Measurements from ENCODE around the gene SSR4.
"Not testable (repeated sequence)": the region's sequence is repeated elsewhere in the genome, so short reads cannot be mapped to it uniquely, and the experiment has no call there.

Gene SSR4

GRCh38 chrX:153816831-153817690, 22.6 kb downstream of the SSR4 start:
- H3K9me3 ChIP-seq (ENCODE audit: control insufficient read depth in 1 of 2, low read length in 2 of 2) = no peaks in the 10 kb centered on the region
- no peaks in the 10 kb centered on the region for H3K27me3 ChIP-seq (ENCODE audit: low read depth, low read length)
- no peaks in the 10 kb centered on the region for H3K4me1 ChIP-seq (ENCODE audit: control insufficient read depth in 1 of 2, insufficient read depth in 2 of 2, low read length in 2 of 2)
- no peaks in the 10 kb centered on the region for H3K36me3 ChIP-seq (ENCODE audit: control insufficient read depth in 1 of 2, insufficient read depth in 2 of 2, low read length in 2 of 2)
- H3K27ac ChIP-seq (ENCODE audit: low read length) = no peak overlapping the region
- no peak overlapping the region for H3K4me3 ChIP-seq (ENCODE audit: low read depth in 1 of 2, low read length in 2 of 2)

- H3K36me3 ChIP-seq (ENCODE audit: control insufficient read depth in 1 of 2, insufficient read depth in 2 of 2, low read length in 2 of 2); H3K27me3 ChIP-seq (ENCODE audit: low read depth, low read length); H3K4me3 ChIP-seq (ENCODE audit: low read depth in 1 of 2, low read length in 2 of 2); H3K27ac ChIP-seq (ENCODE audit: low read length); H3K4me1 ChIP-seq (ENCODE audit: control insufficient read depth in 1 of 2, insufficient read depth in 2 of 2, low read length in 2 of 2); H3K9me3 ChIP-seq (ENCODE audit: control insufficient read depth in 1 of 2, low read length in 2 of 2): not testable (repeated sequence)
These were observed 23.6 kb downstream of the SSR4 start for GRCh38 chrX:153818064-153818463.

GRCh38 chrX:153818571-153819383, 24.3 kb downstream of the SSR4 start:
- Histone ChIP-seq H3K27ac (ENCODE audit: low read length) (no peak overlapping the region), H3K27me3 (ENCODE audit: low read depth, low read length) (no peaks in the 10 kb centered on the region), H3K9me3 (ENCODE audit: control insufficient read depth in 1 of 2, low read length in 2 of 2) (no peaks in the 10 kb centered on the region)

GRCh38 chrX:153819384-153820040, 25.0 kb downstream of the SSR4 start:
- Histone ChIP-seq H3K27ac (ENCODE audit: low read length) (no peak overlapping the region), H3K27me3 (ENCODE audit: low read depth, low read length) (no peaks in the 10 kb centered on the region), H3K9me3 (ENCODE audit: control insufficient read depth in 1 of 2, low read length in 2 of 2) (no peaks in the 10 kb centered on the region), H3K4me1 (ENCODE audit: control insufficient read depth in 1 of 2, insufficient read depth in 2 of 2, low read length in 2 of 2) (no peaks in the 10 kb centered on the region), H3K36me3 (ENCODE audit: control insufficient read depth in 1 of 2, insufficient read depth in 2 of 2, low read length in 2 of 2) (no peaks in the 10 kb centered on the region), H3K4me3 (ENCODE audit: low read depth in 1 of 2, low read length in 2 of 2) (peak overlapping the region in 1 of 2 donors; percentile 56)

More at GRCh38 chrX:153818571-153819383, 24.3 kb downstream of the SSR4 start:
- Histone ChIP-seq H3K4me1 (ENCODE audit: control insufficient read depth in 1 of 2, insufficient read depth in 2 of 2, low read length in 2 of 2) (no peaks in the 10 kb centered on the region), H3K4me3 (ENCODE audit: low read depth in 1 of 2, low read length in 2 of 2) (peak overlapping the region in 1 of 2 donors; percentile 56), H3K36me3 (ENCODE audit: control insufficient read depth in 1 of 2, insufficient read depth in 2 of 2, low read length in 2 of 2) (no peaks in the 10 kb centered on the region)

GRCh38 chrX:153820601-153821000, 26.1 kb downstream of the SSR4 start:
- no peaks in the 10 kb centered on the region for H3K9me3 ChIP-seq (ENCODE audit: control insufficient read depth in 1 of 2, low read length in 2 of 2)
- no peaks in the 10 kb centered on the region for H3K36me3 ChIP-seq (ENCODE audit: control insufficient read depth in 1 of 2, insufficient read depth in 2 of 2, low read length in 2 of 2)
- H3K27ac ChIP-seq (ENCODE audit: low read length) = no peak overlapping the region
- H3K4me1 ChIP-seq (ENCODE audit: control insufficient read depth in 1 of 2, insufficient read depth in 2 of 2, low read length in 2 of 2) = no peaks in the 10 kb centered on the region
- no peak overlapping the region for H3K4me3 ChIP-seq (ENCODE audit: low read depth in 1 of 2, low read length in 2 of 2)
- no peaks in the 10 kb centered on the region for H3K27me3 ChIP-seq (ENCODE audit: low read depth, low read length)

- Histone ChIP-seq H3K9me3 (ENCODE audit: control insufficient read depth in 1 of 2, low read length in 2 of 2) (no peaks in the 10 kb centered on the region), H3K27me3 (ENCODE audit: low read depth, low read length) (no peaks in the 10 kb centered on the region)
These were observed 26.6 kb downstream of the SSR4 start for GRCh38 chrX:153821066-153821465.

GRCh38 chrX:153824348-153824747, 29.9 kb downstream of the SSR4 start:
- H3K9me3 ChIP-seq (ENCODE audit: control insufficient read depth in 1 of 2, low read length in 2 of 2) = no peaks in the 10 kb centered on the region
- no peak overlapping the region for H3K4me3 ChIP-seq (ENCODE audit: low read depth in 1 of 2, low read length in 2 of 2)
- H3K4me1 ChIP-seq (ENCODE audit: control insufficient read depth in 1 of 2, insufficient read depth in 2 of 2, low read length in 2 of 2) = peaks cover 0 to 12% of the 10 kb centered on the region in 2 donors
- H3K36me3 ChIP-seq (ENCODE audit: control insufficient read depth in 1 of 2, insufficient read depth in 2 of 2, low read length in 2 of 2) = no peaks in the 10 kb centered on the region
- H3K27ac ChIP-seq (ENCODE audit: low read length) = no peak overlapping the region
- peaks cover 4% of the 10 kb centered on the region for H3K27me3 ChIP-seq (ENCODE audit: low read depth, low read length)

More at GRCh38 chrX:153821066-153821465, 26.6 kb downstream of the SSR4 start:
- Histone ChIP-seq H3K27ac (ENCODE audit: low read length) (no peak overlapping the region), H3K36me3 (ENCODE audit: control insufficient read depth in 1 of 2, insufficient read depth in 2 of 2, low read length in 2 of 2) (no peaks in the 10 kb centered on the region), H3K4me3 (ENCODE audit: low read depth in 1 of 2, low read length in 2 of 2) (no peak overlapping the region), H3K4me1 (ENCODE audit: control insufficient read depth in 1 of 2, insufficient read depth in 2 of 2, low read length in 2 of 2) (no peaks in the 10 kb centered on the region)

GRCh38 chrX:153825042-153825441, 30.6 kb downstream of the SSR4 start:
- Histone ChIP-seq H3K4me3 (ENCODE audit: low read depth in 1 of 2, low read length in 2 of 2) (no peak overlapping the region), H3K27ac (ENCODE audit: low read length) (no peak overlapping the region), H3K27me3 (ENCODE audit: low read depth, low read length) (peaks cover 4% of the 10 kb centered on the region), H3K36me3 (ENCODE audit: control insufficient read depth in 1 of 2, insufficient read depth in 2 of 2, low read length in 2 of 2) (no peaks in the 10 kb centered on the region), H3K9me3 (ENCODE audit: control insufficient read depth in 1 of 2, low read length in 2 of 2) (no peaks in the 10 kb centered on the region), H3K4me1 (ENCODE audit: control insufficient read depth in 1 of 2, insufficient read depth in 2 of 2, low read length in 2 of 2) (peaks cover 0 to 19% of the 10 kb centered on the region in 2 donors)

GRCh38 chrX:153827016-153827415, 32.5 kb downstream of the SSR4 start:
- Histone ChIP-seq H3K27ac (ENCODE audit: low read length) (no peak overlapping the region), H3K36me3 (ENCODE audit: control insufficient read depth in 1 of 2, insufficient read depth in 2 of 2, low read length in 2 of 2) (no peaks in the 10 kb centered on the region), H3K27me3 (ENCODE audit: low read depth, low read length) (peaks cover 4% of the 10 kb centered on the region), H3K4me3 (ENCODE audit: low read depth in 1 of 2, low read length in 2 of 2) (no peak overlapping the region), H3K9me3 (ENCODE audit: control insufficient read depth in 1 of 2, low read length in 2 of 2) (no peaks in the 10 kb centered on the region), H3K4me1 (ENCODE audit: control insufficient read depth in 1 of 2, insufficient read depth in 2 of 2, low read length in 2 of 2) (peaks cover 0 to 20% of the 10 kb centered on the region in 2 donors)

GRCh38 chrX:153827903-153828302, 33.4 kb downstream of the SSR4 start:
- H3K27ac ChIP-seq (ENCODE audit: low read length) = no peak overlapping the region

GRCh38 chrX:153828308-153828707, 33.8 kb downstream of the SSR4 start:
- peaks cover 0 to 20% of the 10 kb centered on the region in 2 donors for H3K4me1 ChIP-seq (ENCODE audit: control insufficient read depth in 1 of 2, insufficient read depth in 2 of 2, low read length in 2 of 2)
- H3K27ac ChIP-seq (ENCODE audit: low read length) = no peak overlapping the region
- H3K4me3 ChIP-seq (ENCODE audit: low read depth in 1 of 2, low read length in 2 of 2) = peak overlapping the region; percentile 11 to 50
- peaks cover 4% of the 10 kb centered on the region for H3K27me3 ChIP-seq (ENCODE audit: low read depth, low read length)
- no peaks in the 10 kb centered on the region for H3K9me3 ChIP-seq (ENCODE audit: control insufficient read depth in 1 of 2, low read length in 2 of 2)
- H3K36me3 ChIP-seq (ENCODE audit: control insufficient read depth in 1 of 2, insufficient read depth in 2 of 2, low read length in 2 of 2) = no peaks in the 10 kb centered on the region

More at GRCh38 chrX:153827903-153828302, 33.4 kb downstream of the SSR4 start:
- peaks cover 4% of the 10 kb centered on the region for H3K27me3 ChIP-seq (ENCODE audit: low read depth, low read length)
- no peaks in the 10 kb centered on the region for H3K36me3 ChIP-seq (ENCODE audit: control insufficient read depth in 1 of 2, insufficient read depth in 2 of 2, low read length in 2 of 2)
- H3K9me3 ChIP-seq (ENCODE audit: control insufficient read depth in 1 of 2, low read length in 2 of 2) = no peaks in the 10 kb centered on the region
- peaks cover 0 to 20% of the 10 kb centered on the region in 2 donors for H3K4me1 ChIP-seq (ENCODE audit: control insufficient read depth in 1 of 2, insufficient read depth in 2 of 2, low read length in 2 of 2)
- peak overlapping the region in 1 of 2 donors; percentile 50 for H3K4me3 ChIP-seq (ENCODE audit: low read depth in 1 of 2, low read length in 2 of 2)

Data from muscle layer of duodenum (tissue), 2 donors.